ENCODE data around the gene USP24. TPM values are rescaled to one million over a fixed set of nuclear protein-coding genes. Genes with fewer than 3 reads are reported as not detected.

Gene USP24
- polyA plus RNA-seq, 1 experiment: 20.9 TPM

DNA sequence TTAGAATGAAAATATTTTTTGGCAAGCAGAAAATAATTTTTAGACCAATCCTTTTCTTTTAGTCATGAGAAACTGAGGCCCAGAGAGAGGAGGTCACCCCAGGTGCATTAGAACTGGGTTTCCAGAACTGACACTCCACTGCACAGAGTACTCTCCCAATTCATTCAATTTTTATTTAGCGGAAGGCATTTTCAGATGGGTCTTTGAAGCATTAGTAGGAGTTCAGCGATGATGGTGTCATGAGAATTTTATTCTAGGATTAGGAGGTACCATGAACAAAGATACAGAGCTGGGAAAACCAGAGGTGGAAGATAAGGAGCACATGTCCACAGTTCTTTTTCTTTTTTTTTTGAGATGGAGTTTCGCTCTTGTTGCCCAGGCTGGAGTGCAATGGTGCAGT is 173.6 kb downstream of the USP24 start:
- TF ChIP-seq, protein P1, sequence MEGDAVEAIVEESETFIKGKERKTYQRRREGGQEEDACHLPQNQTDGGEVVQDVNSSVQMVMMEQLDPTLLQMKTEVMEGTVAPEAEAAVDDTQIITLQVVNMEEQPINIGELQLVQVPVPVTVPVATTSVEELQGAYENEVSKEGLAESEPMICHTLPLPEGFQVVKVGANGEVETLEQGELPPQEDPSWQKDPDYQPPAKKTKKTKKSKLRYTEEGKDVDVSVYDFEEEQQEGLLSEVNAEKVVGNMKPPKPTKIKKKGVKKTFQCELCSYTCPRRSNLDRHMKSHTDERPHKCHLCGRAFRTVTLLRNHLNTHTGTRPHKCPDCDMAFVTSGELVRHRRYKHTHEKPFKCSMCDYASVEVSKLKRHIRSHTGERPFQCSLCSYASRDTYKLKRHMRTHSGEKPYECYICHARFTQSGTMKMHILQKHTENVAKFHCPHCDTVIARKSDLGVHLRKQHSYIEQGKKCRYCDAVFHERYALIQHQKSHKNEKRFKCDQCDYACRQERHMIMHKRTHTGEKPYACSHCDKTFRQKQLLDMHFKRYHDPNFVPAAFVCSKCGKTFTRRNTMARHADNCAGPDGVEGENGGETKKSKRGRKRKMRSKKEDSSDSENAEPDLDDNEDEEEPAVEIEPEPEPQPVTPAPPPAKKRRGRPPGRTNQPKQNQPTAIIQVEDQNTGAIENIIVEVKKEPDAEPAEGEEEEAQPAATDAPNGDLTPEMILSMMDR (IDR thresholded peaks at IDR 0.05; ENCODE audit: low read depth, low read length): no peak
- Histone ChIP-seq H3K27ac (ENCODE audit: low read depth, low read length) (no peak overlapping the region), H3K4me3 (ENCODE audit: low read depth, low read length) (no peak overlapping the region), H3K27me3 (ENCODE audit: control insufficient read depth, insufficient read depth, low read length) (peaks cover 68% of the 10 kb centered on the region), H3K9me3 (ENCODE audit: control insufficient read depth, insufficient read depth, low read length) (no peaks in the 10 kb centered on the region; the same call in 1 of the 2 replicates)
- no peak for DNase-seq (ENCODE audit: low read depth, low spot score)
- ChIA-PET CTCF (no interaction called here), POLR2A (no interaction called here)

DNA sequence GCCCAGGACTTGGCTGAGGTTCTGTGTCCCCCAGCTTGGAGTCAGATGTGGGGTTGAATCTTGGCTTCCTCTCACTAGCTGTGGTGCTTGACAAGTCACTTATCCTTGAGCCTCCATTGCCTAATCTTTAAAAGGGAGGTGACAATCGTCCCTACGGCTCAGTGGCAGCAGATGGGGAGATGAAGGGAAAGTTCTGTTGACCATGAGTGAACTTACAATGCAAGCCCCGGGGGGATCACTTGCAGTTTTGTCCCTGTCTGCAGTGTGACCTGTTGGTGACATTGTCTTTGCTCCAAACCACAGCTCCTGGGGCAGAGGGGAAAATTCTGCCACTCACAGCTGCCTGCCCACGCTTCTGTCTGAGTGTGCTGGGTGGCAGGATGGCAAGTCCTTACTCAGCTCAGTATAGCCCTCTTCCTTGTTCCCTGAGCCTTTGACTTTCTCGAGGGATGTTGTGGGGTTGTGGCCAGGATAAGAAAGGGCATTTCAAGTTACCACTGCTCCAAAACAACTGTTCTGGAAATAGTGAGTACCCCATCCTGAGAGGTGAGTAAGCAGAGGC is 174.2 kb downstream of the USP24 start:
- Histone ChIP-seq H3K9me3 (ENCODE audit: control insufficient read depth, insufficient read depth, low read length) (no peaks in the 10 kb centered on the region; the same call in 1 of the 2 replicates), H3K4me3 (ENCODE audit: low read depth, low read length) (no peak overlapping the region), H3K27me3 (ENCODE audit: control insufficient read depth, insufficient read depth, low read length) (peaks cover 73% of the 10 kb centered on the region), H3K27ac (ENCODE audit: low read depth, low read length) (no peak overlapping the region)
- no peak for DNase-seq (ENCODE audit: low read depth, low spot score)
- CTCF ChIA-PET: no interaction called here
- POLR2A ChIA-PET: no interaction called here
- TF ChIP-seq, protein P1 (IDR thresholded peaks at IDR 0.05; ENCODE audit: low read depth, low read length): no peak

DNA sequence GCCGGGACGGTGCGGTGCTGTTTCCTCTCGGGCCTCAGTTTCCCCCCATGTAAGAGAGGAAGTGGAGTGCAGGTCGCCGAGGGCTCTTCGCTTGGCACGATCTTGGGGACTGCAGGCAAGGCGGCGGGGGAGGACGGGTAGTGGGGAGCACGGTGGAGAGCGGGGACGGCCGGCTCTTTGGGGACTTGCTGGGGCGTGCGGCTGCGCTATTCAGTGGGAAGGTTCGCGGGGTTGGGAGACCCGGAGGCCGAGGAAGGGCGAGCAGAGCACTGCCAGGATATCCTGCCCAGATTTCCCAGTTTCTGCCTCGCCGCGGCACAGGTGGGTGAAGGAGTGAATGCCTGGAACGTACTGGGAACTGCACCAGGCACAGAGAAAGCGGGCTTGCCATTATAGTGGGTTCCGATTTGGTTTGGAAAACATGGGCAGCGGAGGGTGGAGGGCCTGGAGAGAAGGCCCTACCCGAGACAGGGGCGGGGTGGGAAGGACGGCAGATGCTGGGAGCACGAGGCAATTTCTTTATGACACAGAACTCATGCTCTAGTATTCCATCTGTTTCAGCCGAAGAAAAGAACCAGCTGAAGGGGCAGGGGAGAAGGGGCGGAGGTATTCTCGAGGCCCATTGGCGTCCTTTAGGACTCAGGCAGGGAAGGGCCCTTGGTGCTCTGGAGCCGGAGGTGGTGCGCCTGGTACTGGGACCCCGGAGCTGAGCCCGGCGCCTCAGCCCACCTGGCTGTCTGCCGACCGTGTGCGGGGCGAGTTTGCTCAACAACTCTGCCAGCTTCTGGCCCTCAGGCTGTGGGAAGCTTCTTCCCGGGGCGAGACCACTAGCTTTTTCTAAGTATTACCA is 174.9 kb downstream of the USP24 start:
- Histone ChIP-seq H3K9me3 (ENCODE audit: control insufficient read depth, insufficient read depth, low read length) (no peaks in the 10 kb centered on the region; the same call in 1 of the 2 replicates), H3K27ac (ENCODE audit: low read depth, low read length) (no peak overlapping the region), H3K4me3 (ENCODE audit: low read depth, low read length) (no peak overlapping the region), H3K27me3 (ENCODE audit: control insufficient read depth, insufficient read depth, low read length) (peaks cover 74% of the 10 kb centered on the region)
- DNase-seq (ENCODE audit: low read depth, low spot score): no peak
- TF ChIP-seq, protein P1 (IDR thresholded peaks at IDR 0.05; ENCODE audit: low read depth, low read length): no peak
- ChIA-PET CTCF (no interaction called here), POLR2A (no interaction called here)

DNA sequence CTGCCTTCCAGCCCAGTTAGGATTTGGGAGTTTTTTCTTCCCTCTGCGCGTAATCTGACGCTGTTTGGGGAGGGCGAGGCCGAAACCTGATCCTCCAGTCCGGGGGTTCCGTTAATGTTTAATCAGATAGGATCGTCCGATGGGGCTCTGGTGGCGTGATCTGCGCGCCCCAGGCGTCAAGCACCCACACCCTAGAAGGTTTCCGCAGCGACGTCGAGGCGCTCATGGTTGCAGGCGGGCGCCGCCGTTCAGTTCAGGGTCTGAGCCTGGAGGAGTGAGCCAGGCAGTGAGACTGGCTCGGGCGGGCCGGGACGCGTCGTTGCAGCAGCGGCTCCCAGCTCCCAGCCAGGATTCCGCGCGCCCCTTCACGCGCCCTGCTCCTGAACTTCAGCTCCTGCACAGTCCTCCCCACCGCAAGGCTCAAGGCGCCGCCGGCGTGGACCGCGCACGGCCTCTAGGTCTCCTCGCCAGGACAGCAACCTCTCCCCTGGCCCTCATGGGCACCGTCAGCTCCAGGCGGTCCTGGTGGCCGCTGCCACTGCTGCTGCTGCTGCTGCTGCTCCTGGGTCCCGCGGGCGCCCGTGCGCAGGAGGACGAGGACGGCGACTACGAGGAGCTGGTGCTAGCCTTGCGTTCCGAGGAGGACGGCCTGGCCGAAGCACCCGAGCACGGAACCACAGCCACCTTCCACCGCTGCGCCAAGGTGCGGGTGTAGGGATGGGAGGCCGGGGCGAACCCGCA is 175.7 kb downstream of the USP24 start, which contains the start of gene PCSK9:
Gene PCSK9, plus strand, starts transcription at position 207 of the 741 bp plus-strand sequence. Its CDS starts 290 bp downstream, at position 497.
- TF ChIP-seq, protein P1 (IDR thresholded peaks at IDR 0.05; ENCODE audit: low read depth, low read length): no peak
- peak within 1 kb of the TSS; percentile 13; the same call in 1 of the 2 replicates for H3K4me3 ChIP-seq (ENCODE audit: low read depth, low read length)
- DNase-seq (ENCODE audit: low read depth, low spot score): no peak
- CTCF ChIA-PET: no interaction called here
- H3K27me3 ChIP-seq (ENCODE audit: control insufficient read depth, insufficient read depth, low read length): peaks cover 78% of the 10 kb centered on the region
- POLR2A ChIA-PET: no interaction called here
- H3K27ac ChIP-seq (ENCODE audit: low read depth, low read length): no peak within 1 kb of the TSS
- no peaks in the 10 kb centered on the region; the same call in 1 of the 2 replicates for H3K9me3 ChIP-seq (ENCODE audit: control insufficient read depth, insufficient read depth, low read length)
